ENCODE measurements around the gene RGMA. TPM values are rescaled to one million over a fixed set of nuclear protein-coding genes. Genes with fewer than 3 reads are reported as not detected.

The RGMA gene
- polyA plus RNA-seq, 1 donor from 2014 or later: 9.5 TPM

DNA sequence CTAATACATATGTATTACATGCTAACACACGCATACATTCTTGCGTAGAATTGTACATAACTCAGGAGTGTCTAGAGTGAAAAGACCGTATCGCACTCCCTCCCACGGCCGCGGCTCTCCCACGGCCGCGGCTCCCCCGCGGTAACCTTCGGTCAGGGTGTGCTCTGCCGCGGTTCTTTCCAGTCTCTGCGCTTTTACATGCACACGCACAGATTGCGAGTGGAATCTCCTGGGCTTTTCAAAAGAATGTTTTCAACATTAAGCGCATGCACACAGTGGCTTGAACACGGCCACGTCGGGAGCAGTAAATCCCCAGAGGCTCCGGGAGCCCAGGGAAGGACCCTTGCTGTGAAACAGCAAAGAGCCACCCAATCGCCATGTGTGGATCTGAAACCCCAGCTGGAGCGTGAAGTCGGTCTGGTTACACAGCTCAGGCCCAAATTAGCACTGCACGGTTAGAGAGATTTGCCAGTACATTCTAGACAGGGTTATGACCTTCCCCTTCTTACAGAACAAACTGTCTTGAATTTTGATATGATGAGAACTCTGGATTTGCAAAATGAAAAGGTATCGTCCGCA lies 805 bp upstream of the RGMA start:
- Histone ChIP-seq H3K27ac (ENCODE audit: low read length) (peak overlapping the region; percentile 66), H3K4me2 (ENCODE audit: low read length) (peak overlapping the region; percentile 46), H3K9me2 (ENCODE audit: insufficient read depth, low read length) (no peaks in the 10 kb centered on the region), H3K9ac (ENCODE audit: low read length) (peak overlapping the region; percentile 71), H3K9me3 (ENCODE audit: low read length) (no peaks in the 10 kb centered on the region), H2AFZ (ENCODE audit: low read depth, low read length) (peak overlapping the region; percentile 19), H3K27me3 (ENCODE audit: insufficient read depth, low read depth, low read length) (no peaks in the 10 kb centered on the region), H4K20me1 (ENCODE audit: insufficient read depth) (no peaks in the 10 kb centered on the region), H3K79me2 (replicated peaks; ENCODE audit: insufficient read depth, low read length) (peaks cover 30% of the 10 kb centered on the region), H3K4me3 (ENCODE audit: low read length) (peak overlapping the region; percentile 80), H3K36me3 (ENCODE audit: insufficient read depth, low read length) (no peaks in the 10 kb centered on the region), H3F3A (ENCODE audit: insufficient read depth, low read length, poor library complexity, severe bottlenecking) (no peaks in the 10 kb centered on the region)
- no peak for TF ChIP-seq EP300 (conservative IDR thresholded peaks at IDR 0.05; ENCODE audit: poor library complexity, severe bottlenecking)
- TF ChIP-seq, protein P1, sequence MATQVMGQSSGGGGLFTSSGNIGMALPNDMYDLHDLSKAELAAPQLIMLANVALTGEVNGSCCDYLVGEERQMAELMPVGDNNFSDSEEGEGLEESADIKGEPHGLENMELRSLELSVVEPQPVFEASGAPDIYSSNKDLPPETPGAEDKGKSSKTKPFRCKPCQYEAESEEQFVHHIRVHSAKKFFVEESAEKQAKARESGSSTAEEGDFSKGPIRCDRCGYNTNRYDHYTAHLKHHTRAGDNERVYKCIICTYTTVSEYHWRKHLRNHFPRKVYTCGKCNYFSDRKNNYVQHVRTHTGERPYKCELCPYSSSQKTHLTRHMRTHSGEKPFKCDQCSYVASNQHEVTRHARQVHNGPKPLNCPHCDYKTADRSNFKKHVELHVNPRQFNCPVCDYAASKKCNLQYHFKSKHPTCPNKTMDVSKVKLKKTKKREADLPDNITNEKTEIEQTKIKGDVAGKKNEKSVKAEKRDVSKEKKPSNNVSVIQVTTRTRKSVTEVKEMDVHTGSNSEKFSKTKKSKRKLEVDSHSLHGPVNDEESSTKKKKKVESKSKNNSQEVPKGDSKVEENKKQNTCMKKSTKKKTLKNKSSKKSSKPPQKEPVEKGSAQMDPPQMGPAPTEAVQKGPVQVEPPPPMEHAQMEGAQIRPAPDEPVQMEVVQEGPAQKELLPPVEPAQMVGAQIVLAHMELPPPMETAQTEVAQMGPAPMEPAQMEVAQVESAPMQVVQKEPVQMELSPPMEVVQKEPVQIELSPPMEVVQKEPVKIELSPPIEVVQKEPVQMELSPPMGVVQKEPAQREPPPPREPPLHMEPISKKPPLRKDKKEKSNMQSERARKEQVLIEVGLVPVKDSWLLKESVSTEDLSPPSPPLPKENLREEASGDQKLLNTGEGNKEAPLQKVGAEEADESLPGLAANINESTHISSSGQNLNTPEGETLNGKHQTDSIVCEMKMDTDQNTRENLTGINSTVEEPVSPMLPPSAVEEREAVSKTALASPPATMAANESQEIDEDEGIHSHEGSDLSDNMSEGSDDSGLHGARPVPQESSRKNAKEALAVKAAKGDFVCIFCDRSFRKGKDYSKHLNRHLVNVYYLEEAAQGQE (IDR thresholded peaks at IDR 0.05; ENCODE audit: borderline replicate concordance): peak; percentile 26

DNA sequence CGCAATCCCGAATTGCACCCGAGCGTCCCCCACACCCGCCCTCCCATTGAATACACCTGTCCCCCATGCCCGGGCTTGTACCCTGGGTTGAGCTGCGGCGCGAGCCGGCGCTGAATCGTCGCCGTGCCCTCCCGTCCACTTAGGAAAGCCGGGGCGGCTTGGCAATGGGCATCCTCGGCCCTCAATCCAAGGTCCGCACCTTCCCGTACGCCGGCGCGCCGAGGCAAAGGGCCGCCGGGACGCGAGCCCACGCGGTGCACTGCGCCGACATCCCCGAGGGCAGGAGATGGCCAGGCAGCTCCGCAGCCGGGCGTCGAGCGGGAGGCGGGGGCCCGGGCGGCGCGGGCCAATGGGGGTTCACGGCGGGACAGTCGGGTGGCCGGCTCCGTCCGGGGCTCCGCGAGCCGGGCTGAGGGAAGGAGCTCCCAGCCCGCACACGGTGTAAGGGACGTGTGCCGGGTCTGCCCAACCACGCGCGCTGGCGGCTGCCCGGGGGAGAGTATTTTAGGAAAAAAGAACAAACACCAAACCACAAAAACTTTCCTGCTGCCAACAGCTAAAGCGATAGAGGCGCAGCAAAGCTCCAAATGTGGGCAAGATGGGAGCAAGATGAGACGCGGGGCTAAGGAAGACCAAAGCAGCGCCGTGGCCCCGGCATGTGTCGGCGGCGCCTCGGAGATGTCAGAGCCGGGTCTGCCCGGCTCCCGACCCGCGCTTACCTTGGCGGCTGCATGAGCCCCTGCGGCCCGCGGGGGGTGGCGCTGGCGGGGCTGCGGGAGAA lies 621 bp downstream of the RGMA start:
- no peaks in the 10 kb centered on the region for H3F3A ChIP-seq (ENCODE audit: insufficient read depth, low read length, poor library complexity, severe bottlenecking)
- H3K9me2 ChIP-seq (ENCODE audit: insufficient read depth, low read length): no peaks in the 10 kb centered on the region
- H3K36me3 ChIP-seq (ENCODE audit: insufficient read depth, low read length): no peaks in the 10 kb centered on the region
- H3K4me3 ChIP-seq (ENCODE audit: low read length): peak overlapping the region; percentile 86
- peak overlapping the region; percentile 22 for H2AFZ ChIP-seq (ENCODE audit: low read depth, low read length)
- H4K20me1 ChIP-seq (ENCODE audit: insufficient read depth): no peaks in the 10 kb centered on the region
- TF ChIP-seq, protein P2, sequence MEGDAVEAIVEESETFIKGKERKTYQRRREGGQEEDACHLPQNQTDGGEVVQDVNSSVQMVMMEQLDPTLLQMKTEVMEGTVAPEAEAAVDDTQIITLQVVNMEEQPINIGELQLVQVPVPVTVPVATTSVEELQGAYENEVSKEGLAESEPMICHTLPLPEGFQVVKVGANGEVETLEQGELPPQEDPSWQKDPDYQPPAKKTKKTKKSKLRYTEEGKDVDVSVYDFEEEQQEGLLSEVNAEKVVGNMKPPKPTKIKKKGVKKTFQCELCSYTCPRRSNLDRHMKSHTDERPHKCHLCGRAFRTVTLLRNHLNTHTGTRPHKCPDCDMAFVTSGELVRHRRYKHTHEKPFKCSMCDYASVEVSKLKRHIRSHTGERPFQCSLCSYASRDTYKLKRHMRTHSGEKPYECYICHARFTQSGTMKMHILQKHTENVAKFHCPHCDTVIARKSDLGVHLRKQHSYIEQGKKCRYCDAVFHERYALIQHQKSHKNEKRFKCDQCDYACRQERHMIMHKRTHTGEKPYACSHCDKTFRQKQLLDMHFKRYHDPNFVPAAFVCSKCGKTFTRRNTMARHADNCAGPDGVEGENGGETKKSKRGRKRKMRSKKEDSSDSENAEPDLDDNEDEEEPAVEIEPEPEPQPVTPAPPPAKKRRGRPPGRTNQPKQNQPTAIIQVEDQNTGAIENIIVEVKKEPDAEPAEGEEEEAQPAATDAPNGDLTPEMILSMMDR (IDR thresholded peaks at IDR 0.05; ENCODE audit: poor library complexity, severe bottlenecking): no peak
- TF ChIP-seq SMC3 (conservative IDR thresholded peaks at IDR 0.05; ENCODE audit: poor library complexity) (peak; percentile 14), POLR2AphosphoS5 (IDR thresholded peaks at IDR 0.05) (no peak), MXI1 (conservative IDR thresholded peaks at IDR 0.05; ENCODE audit: poor library complexity, severe bottlenecking) (peak; percentile 72)
- H3K27me3 ChIP-seq (ENCODE audit: insufficient read depth, low read depth, low read length): no peaks in the 10 kb centered on the region
- peak overlapping the region; percentile 58 for H3K27ac ChIP-seq (ENCODE audit: low read length)
- no peaks in the 10 kb centered on the region for H3K9me3 ChIP-seq (ENCODE audit: low read length)
- H3K4me2 ChIP-seq (ENCODE audit: low read length): no peak overlapping the region
- peak overlapping the region; percentile 71 for H3K9ac ChIP-seq (ENCODE audit: low read length)
- peaks cover 44% of the 10 kb centered on the region for H3K79me2 ChIP-seq (replicated peaks; ENCODE audit: insufficient read depth, low read length)

- no peaks in the 10 kb centered on the region for H3K9me3 ChIP-seq (ENCODE audit: low read length)
- H3K4me3 ChIP-seq (ENCODE audit: low read length): peak overlapping the region; percentile 86
- no peaks in the 10 kb centered on the region for H3K9me2 ChIP-seq (ENCODE audit: insufficient read depth, low read length)
- H2AFZ ChIP-seq (ENCODE audit: low read depth, low read length): peak overlapping the region; percentile 22
- H3K27ac ChIP-seq (ENCODE audit: low read length): peak overlapping the region; percentile 58
- no peaks in the 10 kb centered on the region for H3F3A ChIP-seq (ENCODE audit: insufficient read depth, low read length, poor library complexity, severe bottlenecking)
- H3K9ac ChIP-seq (ENCODE audit: low read length): peak overlapping the region; percentile 71
- H3K27me3 ChIP-seq (ENCODE audit: insufficient read depth, low read depth, low read length): no peaks in the 10 kb centered on the region
- peak overlapping the region; percentile 81 for H3K4me2 ChIP-seq (ENCODE audit: low read length)
- peaks cover 50% of the 10 kb centered on the region for H3K79me2 ChIP-seq (replicated peaks; ENCODE audit: insufficient read depth, low read length)
- H3K36me3 ChIP-seq (ENCODE audit: insufficient read depth, low read length): no peaks in the 10 kb centered on the region
- no peaks in the 10 kb centered on the region for H4K20me1 ChIP-seq (ENCODE audit: insufficient read depth)
- TF ChIP-seq SMC3 (conservative IDR thresholded peaks at IDR 0.05; ENCODE audit: poor library complexity) (peak; percentile 89), POLR2AphosphoS5 (IDR thresholded peaks at IDR 0.05) (no peak), EZH2 (IDR thresholded peaks at IDR 0.05; ENCODE audit: borderline replicate concordance, insufficient read depth, low read length, poor library complexity, severe bottlenecking) (no peak), RAD21 (conservative IDR thresholded peaks at IDR 0.05) (peak; percentile 91), EP300 (conservative IDR thresholded peaks at IDR 0.05; ENCODE audit: poor library complexity, severe bottlenecking) (no peak), TAF1 (IDR thresholded peaks at IDR 0.05; ENCODE audit: low read depth) (no peak)
- TF ChIP-seq, protein P1 (IDR thresholded peaks at IDR 0.05; ENCODE audit: borderline replicate concordance): peak; percentile 32
- TF ChIP-seq, protein P2 (IDR thresholded peaks at IDR 0.05; ENCODE audit: poor library complexity, severe bottlenecking): peak; percentile 94
These were observed 1.2 kb downstream of the RGMA start for GRCh38 chr15:93087825-93088199.

Measured in neural cell (in vitro differentiated cells).